Testis (tissue), 2 donors: Measurements from ENCODE around the gene C16orf89.

Experiments used
- POLR2A ChIP-seq: fragments of 450-650 bp; IDR thresholded peaks from one replicate; pipeline ENCODE4 v1.6.1; 2017; ENCODE audit warnings: antibody characterized with exemption, mild to moderate bottlenecking, moderate library complexity
- TF ChIP-seq, protein P1 (sequence below), 3 experiments: fragments of 450-650 bp in 2 of 3; fragments of 200-600 bp in 1 of 3; sonication (generic) in 1 of 3; IDR thresholded peaks; one replicate each; pipeline ENCODE4 v1.5.1; 2016 to 2019; ENCODE audit warnings: antibody characterized with exemption in 3 of 3, mild to moderate bottlenecking in 2 of 3, moderate library complexity in 1 of 3

DNA sequence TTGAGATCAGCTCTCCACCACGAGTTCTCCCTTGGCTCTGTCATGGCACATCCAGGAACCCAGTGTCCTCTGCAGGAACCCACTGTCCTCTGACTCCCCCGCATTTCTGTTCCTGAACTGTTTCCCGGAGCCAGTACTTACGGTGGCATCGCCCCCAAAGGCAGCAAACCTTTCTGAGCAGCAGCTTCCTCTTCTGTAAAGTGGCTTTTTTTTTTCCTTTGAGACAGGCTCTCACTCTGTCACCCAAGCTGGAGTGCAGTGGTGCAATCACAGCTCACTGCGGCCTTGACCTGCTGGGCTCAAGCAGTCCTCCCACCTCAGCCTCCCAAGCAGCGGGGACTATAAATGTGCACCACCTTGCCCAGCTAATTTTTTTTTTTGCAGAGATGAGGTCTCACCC lies 64.2 kb downstream of the C16orf89 start:
- TF ChIP-seq POLR2A: no peak
- TF ChIP-seq, protein P1, sequence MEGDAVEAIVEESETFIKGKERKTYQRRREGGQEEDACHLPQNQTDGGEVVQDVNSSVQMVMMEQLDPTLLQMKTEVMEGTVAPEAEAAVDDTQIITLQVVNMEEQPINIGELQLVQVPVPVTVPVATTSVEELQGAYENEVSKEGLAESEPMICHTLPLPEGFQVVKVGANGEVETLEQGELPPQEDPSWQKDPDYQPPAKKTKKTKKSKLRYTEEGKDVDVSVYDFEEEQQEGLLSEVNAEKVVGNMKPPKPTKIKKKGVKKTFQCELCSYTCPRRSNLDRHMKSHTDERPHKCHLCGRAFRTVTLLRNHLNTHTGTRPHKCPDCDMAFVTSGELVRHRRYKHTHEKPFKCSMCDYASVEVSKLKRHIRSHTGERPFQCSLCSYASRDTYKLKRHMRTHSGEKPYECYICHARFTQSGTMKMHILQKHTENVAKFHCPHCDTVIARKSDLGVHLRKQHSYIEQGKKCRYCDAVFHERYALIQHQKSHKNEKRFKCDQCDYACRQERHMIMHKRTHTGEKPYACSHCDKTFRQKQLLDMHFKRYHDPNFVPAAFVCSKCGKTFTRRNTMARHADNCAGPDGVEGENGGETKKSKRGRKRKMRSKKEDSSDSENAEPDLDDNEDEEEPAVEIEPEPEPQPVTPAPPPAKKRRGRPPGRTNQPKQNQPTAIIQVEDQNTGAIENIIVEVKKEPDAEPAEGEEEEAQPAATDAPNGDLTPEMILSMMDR (IDR thresholded peaks at IDR 0.05): no peak
